Stimulated activated CD4-positive, alpha-beta T cell treated with anti-CD3 and anti-CD28 coated beads, Interleukin-15, amount 100 ng/mL, for 24 hours (primary cell): Measurements from ENCODE around the gene FAM217A.
A peak's percentile ranks its signal among the peaks of the same experiment; 100 is the strongest.

ENCODE experiments used
- DNase-seq: peaks from one replicate; pipeline ENCODE4 v3.0.0-alpha.2; 2020

The FAM217A gene

GRCh38 chr6:4084444-4085331 lies 5.8 kb upstream of the FAM217A start:
- no peak for DNase-seq

GRCh38 chr6:4074478-4075235 lies 4.3 kb downstream of the FAM217A start:
- DNase-seq = no peak

GRCh38 chr6:4071330-4071729 lies 7.6 kb downstream of the FAM217A start:
- no peak for DNase-seq

- no peak for DNase-seq
Observed at GRCh38 chr6:4069199-4069598, 9.7 kb downstream of the FAM217A start.

- DNase-seq = no peak
Observed at GRCh38 chr6:4067673-4068072, 11.3 kb downstream of the FAM217A start.

GRCh38 chr6:4066029-4066755 lies 12.7 kb downstream of the FAM217A start:
- DNase-seq = no peak

GRCh38 chr6:4059115-4059777 lies 19.7 kb downstream of the FAM217A start:
- DNase-seq = peak; percentile 69

GRCh38 chr6:4057036-4057435 lies 21.9 kb downstream of the FAM217A start:
- DNase-seq = no peak

- DNase-seq = no peak
Observed at GRCh38 chr6:4055420-4056041, 23.4 kb downstream of the FAM217A start.

- no peak for DNase-seq
Observed at GRCh38 chr6:4049246-4049645, 29.7 kb downstream of the FAM217A start.

- no peak for DNase-seq
Observed at GRCh38 chr6:4041480-4041879, 37.5 kb downstream of the FAM217A start.

GRCh38 chr6:4039348-4039747 lies 39.6 kb downstream of the FAM217A start:
- DNase-seq = no peak

- DNase-seq = no peak
Observed at GRCh38 chr6:4036581-4036980, 42.4 kb downstream of the FAM217A start.

GRCh38 chr6:4032475-4032874 lies 46.5 kb downstream of the FAM217A start:
- DNase-seq = no peak

- no peak for DNase-seq
Observed at GRCh38 chr6:4031442-4031841, 47.5 kb downstream of the FAM217A start.

- no peak for DNase-seq
Observed at GRCh38 chr6:4030669-4031068, 48.3 kb downstream of the FAM217A start.

- DNase-seq = no peak
Observed at GRCh38 chr6:4029687-4030086, 49.2 kb downstream of the FAM217A start.

GRCh38 chr6:4028051-4028450 lies 50.9 kb downstream of the FAM217A start:
- DNase-seq = no peak

GRCh38 chr6:4025681-4026080 lies 53.3 kb downstream of the FAM217A start:
- DNase-seq = no peak

- DNase-seq = no peak
Observed at GRCh38 chr6:4023240-4023639, 55.7 kb downstream of the FAM217A start.

- no peak for DNase-seq
Observed at GRCh38 chr6:4021854-4022695, 56.9 kb downstream of the FAM217A start.
